Breast epithelium (tissue), 4 donors: ENCODE results near the gene MICU2. TPM values are rescaled to one million over a fixed set of nuclear protein-coding genes. Genes with fewer than 3 reads are reported as not detected.
A peak's percentile ranks its signal among the peaks of the same experiment; 100 is the strongest.

ENCODE experiments used
- DNase-seq, 2 donors: peaks; one replicate each; pipeline ENCODE4 v3.0.0-alpha.2; 2019; ENCODE audit warnings: low spot score in 2 of 2
- H3K27ac ChIP-seq, 2 donors: fragments of 200-600 bp; sonication (generic) in 1 of 2; one replicate each; pipeline ENCODE4 v1.5.1; 2016 to 2019; ENCODE audit warnings: mild to moderate bottlenecking in 1 of 2
- H3K27me3 ChIP-seq, 2 donors: fragments of 200-600 bp; sonication (generic) in 1 of 2; one replicate each; pipeline versions ENCODE4 v1.5.1 to v1.6.0; 2017 to 2019; ENCODE audit warnings: control low read depth in 1 of 2, mild to moderate bottlenecking in 1 of 2
- H3K36me3 ChIP-seq: fragments of 200-600 bp; one replicate; pipeline ENCODE4 v1.5.1; 2019
- H3K4me1 ChIP-seq, 2 donors: fragments of 200-600 bp; sonication (generic); one replicate each; pipeline ENCODE4 v1.5.1; 2016 to 2019; ENCODE audit warnings: control low read depth in 1 of 2
- H3K4me3 ChIP-seq, 3 donors: fragments of 200-600 bp; sonication (generic); 1 replicate in 2 of 3; 2 replicates in 1 of 3; pipeline ENCODE4 v1.5.1; 2016 to 2019; ENCODE audit warnings: mild to moderate bottlenecking in 3 of 3, moderate library complexity in 2 of 3
- H3K9me3 ChIP-seq, 2 donors: fragments of 200-600 bp; sonication (generic) in 1 of 2; one replicate each; pipeline ENCODE4 v1.5.1; 2016 to 2019; ENCODE audit warnings: control low read depth in 1 of 2
- POLR2A ChIP-seq: fragments of 450-650 bp; IDR thresholded peaks from one replicate; pipeline ENCODE4 v1.6.1; 2016; ENCODE audit warnings: antibody characterized with exemption, mild to moderate bottlenecking, moderate library complexity
- POLR2AphosphoS5 ChIP-seq, 3 donors: sonication (generic); formaldehyde crosslinking; IDR thresholded peaks; one replicate each; pipeline ENCODE4 v1.6.1; 2017; ENCODE audit warnings: antibody characterized with exemption in 3 of 3
- intact Hi-C: fragments of 100-400 bp; cut with DNase I; formaldehyde crosslinking; loops from one replicate; pipeline ENCODE4 v1.15.1; 2023; ENCODE audit warnings: low total_unique reads
- total RNA-seq, 3 donors: library from RNA; depleted of rRNA; stranded (reverse); fragments of >200 nt; gene quantifications; one replicate each; pipeline ENCODE4 v1.1.0, GENCODE V29; 2016
- TF ChIP-seq, protein P1 (sequence below), 3 donors: fragments of 450-650 bp; IDR thresholded peaks; one replicate each; pipeline ENCODE4 v1.5.1; 2016 to 2017; ENCODE audit warnings: antibody characterized with exemption in 3 of 3, mild to moderate bottlenecking in 3 of 3, moderate library complexity in 3 of 3

Gene MICU2
- total RNA-seq, 3 donors from 2014 or later: 54.1 to 90.9 (median 73.7) TPM

DNA sequence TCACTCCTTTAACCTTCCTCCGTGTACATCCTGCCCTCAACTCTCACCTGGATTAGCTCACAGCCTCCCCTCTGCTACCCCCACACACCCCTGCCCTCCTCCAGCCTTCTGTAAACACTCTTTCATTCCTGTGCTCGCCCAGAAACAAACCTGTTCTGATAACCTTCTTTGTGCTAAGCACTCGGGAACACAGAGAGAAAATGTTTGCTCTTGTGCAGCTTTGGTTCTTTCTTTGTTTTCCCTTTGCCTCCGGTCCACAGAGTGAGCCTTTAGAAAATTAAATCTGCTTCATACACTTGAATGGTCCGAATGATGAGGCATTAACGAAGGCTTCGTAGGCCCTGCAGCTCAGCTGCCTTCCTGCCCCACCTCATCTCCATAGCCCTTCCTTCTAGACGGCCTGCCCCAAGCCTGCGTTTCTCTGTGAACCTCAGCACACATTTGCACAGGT is 138.2 kb downstream of the MICU2 start:
- Histone ChIP-seq H3K4me3 (no peak overlapping the region), H3K4me1 (no peaks in the 10 kb centered on the region), H3K27me3 (no peaks in the 10 kb centered on the region), H3K36me3 (no peaks in the 10 kb centered on the region), H3K27ac (no peak overlapping the region), H3K9me3 (no peaks in the 10 kb centered on the region)
- DNase-seq: no peak
- intact Hi-C loops: no loop called here
- no peak for TF ChIP-seq POLR2AphosphoS5 (IDR thresholded peaks at IDR 0.05)
- TF ChIP-seq, protein P1, sequence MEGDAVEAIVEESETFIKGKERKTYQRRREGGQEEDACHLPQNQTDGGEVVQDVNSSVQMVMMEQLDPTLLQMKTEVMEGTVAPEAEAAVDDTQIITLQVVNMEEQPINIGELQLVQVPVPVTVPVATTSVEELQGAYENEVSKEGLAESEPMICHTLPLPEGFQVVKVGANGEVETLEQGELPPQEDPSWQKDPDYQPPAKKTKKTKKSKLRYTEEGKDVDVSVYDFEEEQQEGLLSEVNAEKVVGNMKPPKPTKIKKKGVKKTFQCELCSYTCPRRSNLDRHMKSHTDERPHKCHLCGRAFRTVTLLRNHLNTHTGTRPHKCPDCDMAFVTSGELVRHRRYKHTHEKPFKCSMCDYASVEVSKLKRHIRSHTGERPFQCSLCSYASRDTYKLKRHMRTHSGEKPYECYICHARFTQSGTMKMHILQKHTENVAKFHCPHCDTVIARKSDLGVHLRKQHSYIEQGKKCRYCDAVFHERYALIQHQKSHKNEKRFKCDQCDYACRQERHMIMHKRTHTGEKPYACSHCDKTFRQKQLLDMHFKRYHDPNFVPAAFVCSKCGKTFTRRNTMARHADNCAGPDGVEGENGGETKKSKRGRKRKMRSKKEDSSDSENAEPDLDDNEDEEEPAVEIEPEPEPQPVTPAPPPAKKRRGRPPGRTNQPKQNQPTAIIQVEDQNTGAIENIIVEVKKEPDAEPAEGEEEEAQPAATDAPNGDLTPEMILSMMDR (IDR thresholded peaks at IDR 0.05): no peak
- TF ChIP-seq POLR2A: no peak

DNA sequence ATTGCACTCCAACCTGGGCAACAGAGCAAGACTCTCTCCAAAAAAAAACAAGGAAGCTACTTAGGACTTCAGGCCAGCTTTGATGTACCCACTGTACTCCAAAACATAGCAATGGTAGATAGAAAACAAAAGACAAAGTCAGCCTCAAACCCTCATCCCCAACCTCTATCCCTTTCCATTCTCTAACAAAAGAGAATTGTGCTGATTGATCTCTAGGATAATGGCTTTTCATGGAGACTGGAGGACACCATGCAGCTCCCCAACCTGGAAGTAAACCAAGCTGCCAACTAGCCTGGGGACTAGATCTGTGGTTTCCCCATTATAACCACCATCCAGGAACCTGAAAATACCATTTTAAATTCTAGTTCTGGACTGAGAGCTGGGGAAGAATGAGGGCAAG is 140.5 kb downstream of the MICU2 start:
- intact Hi-C loops: no loop called here
- Histone ChIP-seq H3K27ac (no peak overlapping the region), H3K4me3 (no peak overlapping the region), H3K4me1 (no peaks in the 10 kb centered on the region), H3K36me3 (no peaks in the 10 kb centered on the region), H3K9me3 (no peaks in the 10 kb centered on the region), H3K27me3 (no peaks in the 10 kb centered on the region)
- no peak for DNase-seq
- TF ChIP-seq POLR2AphosphoS5 (IDR thresholded peaks at IDR 0.05): no peak
- no peak for TF ChIP-seq POLR2A
- TF ChIP-seq, protein P1 (IDR thresholded peaks at IDR 0.05): no peak

DNA sequence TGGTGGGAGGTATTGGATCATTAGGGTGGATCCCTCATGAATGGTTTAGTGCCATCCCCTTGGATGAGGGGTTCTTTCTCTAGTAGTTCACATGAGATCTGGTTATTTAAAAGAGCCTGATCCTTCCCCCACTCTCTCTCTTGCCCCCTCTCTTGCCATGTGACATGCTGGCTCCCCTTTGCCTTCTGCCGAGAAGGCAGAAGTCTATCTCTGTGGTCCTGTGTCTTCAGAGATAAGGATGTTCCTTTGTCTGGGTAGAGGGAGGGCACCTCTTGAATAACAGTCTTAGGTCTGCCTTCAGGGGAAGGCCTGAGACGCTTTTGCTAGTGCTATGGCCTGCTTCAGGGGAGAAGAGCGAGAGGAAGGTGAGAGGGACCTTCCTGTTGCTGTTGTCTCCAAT is 142.8 kb downstream of the MICU2 start:
- H3K4me1 ChIP-seq: no peaks in the 10 kb centered on the region
- TF ChIP-seq, protein P1 (IDR thresholded peaks at IDR 0.05): no peak
- H3K36me3 ChIP-seq: no peaks in the 10 kb centered on the region
- H3K27ac ChIP-seq: no peak overlapping the region
- no peaks in the 10 kb centered on the region for H3K27me3 ChIP-seq
- intact Hi-C loops: no loop called here
- no peak overlapping the region for H3K4me3 ChIP-seq
- no peaks in the 10 kb centered on the region for H3K9me3 ChIP-seq
- DNase-seq: no peak

DNA sequence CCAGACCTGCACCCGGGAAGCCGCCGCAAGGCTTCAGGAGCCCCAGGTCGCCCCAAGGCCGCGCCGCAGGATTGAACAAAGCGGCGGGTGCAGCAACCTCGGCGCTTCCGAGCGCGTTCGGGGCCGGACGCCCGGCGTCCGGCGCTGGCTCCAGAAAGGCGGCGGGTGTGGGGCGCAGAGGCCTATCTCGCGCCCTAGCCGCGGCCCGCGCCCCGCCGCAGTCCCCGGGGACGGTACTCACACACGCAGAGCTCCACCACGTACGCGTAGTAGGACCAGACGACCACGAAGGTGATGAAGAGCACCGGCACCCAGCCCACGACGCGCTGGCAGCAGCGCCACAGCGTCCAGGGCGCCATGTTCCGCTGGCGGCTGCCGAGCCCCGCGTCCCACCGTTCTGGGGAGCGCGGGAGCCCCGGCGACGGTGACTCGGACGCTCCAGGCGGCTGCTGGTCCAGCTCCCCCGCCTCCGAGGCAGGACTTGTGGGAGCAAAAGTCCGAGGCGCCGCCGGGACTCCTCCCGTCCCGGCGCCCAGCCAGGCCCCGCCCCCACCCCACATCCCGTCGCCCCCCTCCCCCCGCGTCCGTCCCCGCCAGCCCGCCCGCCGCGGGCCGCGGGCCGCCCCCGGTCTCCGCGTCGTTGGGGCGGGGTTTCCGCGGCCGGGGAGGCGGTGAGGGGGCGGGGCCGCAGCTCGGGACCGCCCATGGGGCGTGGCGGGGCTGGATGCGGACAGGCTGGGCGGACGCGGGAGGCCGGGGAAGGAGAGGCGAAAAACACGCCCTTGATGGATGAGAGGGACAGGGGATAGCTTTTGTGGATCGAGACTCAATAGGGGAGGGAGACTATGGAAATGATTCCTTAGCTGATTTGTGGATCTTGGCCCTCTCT is 144.9 kb downstream of the MICU2 start, which contains the start of gene ZDHHC20:
Gene ZDHHC20 (minus strand): TSS at position 491 of the 889 bp plus-strand sequence. CDS start 132 bp downstream, at position 359.
- DNase-seq: peak; percentile 72 to 88
- intact Hi-C loops: no loop called here
- no peaks in the 10 kb centered on the region for H3K36me3 ChIP-seq
- H3K4me3 ChIP-seq: peak within 1 kb of the TSS; percentile 76 to 98 (median 82)
- no peaks in the 10 kb centered on the region for H3K4me1 ChIP-seq
- peak within 1 kb of the TSS; percentile 89 to 91 for H3K27ac ChIP-seq
- TF ChIP-seq POLR2AphosphoS5 (IDR thresholded peaks at IDR 0.05) (peak; percentile 35 to 60 (median 56)), POLR2A (peak; percentile 25)
- TF ChIP-seq, protein P1 (IDR thresholded peaks at IDR 0.05): no peak
- no peaks in the 10 kb centered on the region for H3K9me3 ChIP-seq
- H3K27me3 ChIP-seq: no peaks in the 10 kb centered on the region

DNA sequence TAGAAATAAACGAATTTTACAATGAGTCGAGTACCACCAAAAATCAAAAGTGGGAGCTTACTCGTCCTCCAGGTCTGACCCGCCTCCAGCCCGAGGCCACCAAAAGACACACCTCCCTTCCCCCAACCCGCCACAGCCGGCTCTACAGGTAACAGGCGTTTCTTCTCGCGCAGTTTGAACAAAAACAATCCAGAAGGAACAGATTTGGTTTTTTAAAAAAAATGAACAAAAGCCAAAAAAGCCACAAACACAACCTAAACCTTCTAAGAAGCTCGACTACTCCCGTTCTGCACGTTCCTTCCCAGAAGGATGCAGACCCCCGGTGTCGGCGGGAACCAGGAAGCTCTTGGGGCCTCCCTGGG is 145.5 kb downstream of the MICU2 start:
- Histone ChIP-seq H3K36me3 (no peaks in the 10 kb centered on the region), H3K9me3 (no peaks in the 10 kb centered on the region), H3K4me3 (peak overlapping the region; percentile 76 to 98 (median 82)), H3K4me1 (no peaks in the 10 kb centered on the region), H3K27ac (peak overlapping the region; percentile 89 to 91), H3K27me3 (no peaks in the 10 kb centered on the region)
- peak; percentile 50 to 75 for DNase-seq
- TF ChIP-seq, protein P1 (IDR thresholded peaks at IDR 0.05): no peak
- TF ChIP-seq POLR2A (no peak), POLR2AphosphoS5 (IDR thresholded peaks at IDR 0.05) (no peak)
- intact Hi-C loops: no loop called here
